HG03457 (cell line): ENCODE measurements around the gene NBPF10.
"Not testable (repeated sequence)": the region's sequence is repeated elsewhere in the genome, so short reads cannot be mapped to it uniquely, and the experiment has no call there.

Experiments used
- ATAC-seq: cut with Tn5 transposase; IDR thresholded peaks from one replicate; pipeline ENCODE4 v1.9.1; 2021; ENCODE audit warnings: moderate number of reproducible peaks; ENCODE audit not compliant: unreplicated experiment

NBPF10 gene, protein sequence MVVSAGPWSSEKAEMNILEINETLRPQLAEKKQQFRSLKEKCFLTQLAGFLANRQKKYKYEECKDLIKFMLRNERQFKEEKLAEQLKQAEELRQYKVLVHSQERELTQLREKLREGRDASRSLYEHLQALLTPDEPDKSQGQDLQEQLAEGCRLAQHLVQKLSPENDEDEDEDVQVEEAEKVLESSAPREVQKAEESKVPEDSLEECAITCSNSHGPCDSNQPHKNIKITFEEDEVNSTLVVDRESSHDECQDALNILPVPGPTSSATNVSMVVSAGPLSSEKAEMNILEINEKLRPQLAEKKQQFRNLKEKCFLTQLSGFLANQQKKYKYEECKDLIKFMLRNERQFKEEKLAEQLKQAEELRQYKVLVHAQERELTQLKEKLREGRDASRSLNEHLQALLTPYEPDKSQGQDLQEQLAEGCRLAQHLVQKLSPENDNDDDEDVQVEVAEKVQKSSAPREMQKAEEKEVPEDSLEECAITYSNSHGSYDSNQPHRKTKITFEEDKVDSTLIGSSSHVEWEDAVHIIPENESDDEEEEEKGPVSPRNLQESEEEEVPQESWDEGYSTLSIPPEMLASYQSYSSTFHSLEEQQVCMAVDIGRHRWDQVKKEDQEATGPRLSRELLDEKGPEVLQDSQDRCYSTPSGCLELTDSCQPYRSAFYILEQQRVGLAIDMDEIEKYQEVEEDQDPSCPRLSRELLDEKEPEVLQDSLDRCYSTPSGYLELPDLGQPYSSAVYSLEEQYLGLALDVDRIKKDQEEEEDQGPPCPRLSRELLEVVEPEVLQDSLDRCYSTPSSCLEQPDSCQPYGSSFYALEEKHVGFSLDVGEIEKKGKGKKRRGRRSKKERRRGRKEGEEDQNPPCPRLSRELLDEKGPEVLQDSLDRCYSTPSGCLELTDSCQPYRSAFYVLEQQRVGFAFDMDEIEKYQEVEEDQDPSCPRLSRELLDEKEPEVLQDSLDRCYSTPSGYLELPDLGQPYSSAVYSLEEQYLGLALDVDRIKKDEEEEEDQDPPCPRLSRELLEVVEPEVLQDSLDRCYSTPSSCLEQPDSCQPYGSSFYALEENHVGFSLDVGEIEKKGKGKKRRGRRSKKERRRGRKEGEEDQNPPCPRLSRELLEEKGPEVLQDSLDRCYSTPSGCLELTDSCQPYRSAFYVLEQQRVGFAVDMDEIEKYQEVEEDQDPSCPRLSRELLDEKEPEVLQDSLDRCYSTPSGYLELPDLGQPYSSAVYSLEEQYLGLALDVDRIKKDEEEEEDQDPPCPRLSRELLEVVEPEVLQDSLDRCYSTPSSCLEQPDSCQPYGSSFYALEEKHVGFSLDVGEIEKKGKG (N-terminal part only)

DNA sequence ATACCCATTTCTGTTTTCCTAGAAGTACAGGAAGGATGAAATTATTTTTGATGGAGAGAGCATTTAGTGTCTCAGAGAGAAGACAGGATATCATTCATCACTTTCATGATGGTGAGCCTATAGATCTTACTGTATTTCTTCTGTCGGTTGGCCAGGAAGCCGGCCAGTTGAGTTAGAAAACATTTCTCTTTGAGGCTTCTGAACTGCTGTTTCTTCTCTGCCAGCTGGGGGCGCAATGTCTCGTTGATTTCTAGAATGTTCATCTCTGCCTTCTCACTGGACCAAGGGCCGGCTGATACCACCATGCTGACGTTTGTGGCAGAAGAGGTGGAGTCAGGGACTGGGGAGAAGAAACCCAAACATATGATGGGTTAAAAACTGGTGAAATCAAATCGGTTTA lies at the start of gene NBPF10:
Gene NBPF10 (minus strand): TSS at position 340 of the 400 bp plus-strand sequence. CDS start 35 bp downstream, at position 305.
- ATAC-seq = not testable (repeated sequence)

DNA sequence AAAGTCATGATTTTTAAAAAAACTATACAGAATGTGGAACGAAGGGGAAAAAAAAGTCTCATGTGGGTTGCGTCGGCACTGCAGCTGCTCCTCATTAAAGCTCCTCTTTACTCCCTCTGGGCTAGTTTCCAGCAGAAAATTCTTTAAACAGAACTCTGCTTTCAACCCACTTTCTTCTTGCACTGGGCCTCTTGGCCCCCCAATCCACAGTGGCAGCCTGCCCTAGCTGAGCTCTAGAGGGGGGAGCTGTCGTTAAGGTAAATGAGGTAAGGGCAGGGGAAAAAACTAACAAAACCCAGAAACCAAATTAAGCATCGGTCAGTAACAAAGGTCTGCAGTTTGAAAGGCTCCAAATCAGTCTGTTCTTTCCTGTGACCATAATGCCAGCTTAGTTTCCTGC lies 29.9 kb upstream of the NBPF10 start:
- not testable (repeated sequence) for ATAC-seq

DNA sequence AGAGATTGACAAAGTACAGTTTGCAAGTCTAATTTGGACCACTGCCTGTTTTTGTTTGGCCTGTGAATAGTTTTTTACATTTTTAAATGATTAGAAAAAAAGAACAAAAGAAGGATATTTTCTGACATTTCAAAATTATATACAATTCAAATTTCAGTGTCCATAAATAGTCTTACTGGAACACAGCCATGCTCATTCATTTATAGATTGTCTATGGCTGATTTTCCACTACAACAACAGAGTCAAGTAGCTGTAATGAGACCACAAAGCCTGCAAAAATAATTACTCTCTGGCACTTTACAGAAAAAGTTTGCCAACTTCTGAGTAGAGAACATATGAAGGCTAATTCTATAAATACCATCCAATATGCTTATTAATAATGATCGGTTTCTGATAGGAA lies 23.1 kb upstream of the NBPF10 start:
- ATAC-seq = not testable (repeated sequence)

DNA sequence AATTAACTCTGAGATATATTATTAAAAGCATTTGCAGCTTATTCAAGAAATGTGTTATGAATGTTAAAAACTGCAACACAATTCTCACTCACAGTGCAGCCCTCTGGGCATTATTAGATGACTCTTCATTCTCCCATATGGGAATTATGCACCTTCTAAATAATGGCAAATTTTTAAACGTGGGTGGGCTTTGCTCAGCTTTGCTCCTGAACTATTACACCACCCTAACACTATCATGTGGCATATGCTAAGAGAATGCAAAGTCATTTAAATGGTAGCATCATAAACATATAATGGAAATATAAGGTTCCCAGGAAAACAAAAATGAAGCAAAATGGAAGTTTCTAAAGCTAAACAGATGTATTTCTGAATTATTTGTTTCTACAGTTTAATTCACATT lies 22.7 kb upstream of the NBPF10 start:
- ATAC-seq = not testable (repeated sequence)
